Transverse colon (tissue), 3 donors: ENCODE measurements around the gene TNPO1.

Experiments
- EP300 ChIP-seq: sonication (generic); formaldehyde crosslinking; IDR thresholded peaks from one replicate; pipeline ENCODE4 v1.6.1; 2017; ENCODE audit warnings: antibody characterized with exemption, low read depth
- TF ChIP-seq, protein P1 (sequence below), 5 experiments: fragments of 200-600 bp in 3 of 5; fragments of 450-650 bp in 2 of 5; sonication (generic) in 3 of 5; IDR thresholded peaks; 1 replicate in 2 of 5; 2 replicates in 3 of 5; pipeline ENCODE4 v1.5.1; 2016 to 2017; ENCODE audit warnings: antibody characterized with exemption in 5 of 5, inconsistent platforms in 3 of 5, mild to moderate bottlenecking in 2 of 5, moderate library complexity in 1 of 5

DNA sequence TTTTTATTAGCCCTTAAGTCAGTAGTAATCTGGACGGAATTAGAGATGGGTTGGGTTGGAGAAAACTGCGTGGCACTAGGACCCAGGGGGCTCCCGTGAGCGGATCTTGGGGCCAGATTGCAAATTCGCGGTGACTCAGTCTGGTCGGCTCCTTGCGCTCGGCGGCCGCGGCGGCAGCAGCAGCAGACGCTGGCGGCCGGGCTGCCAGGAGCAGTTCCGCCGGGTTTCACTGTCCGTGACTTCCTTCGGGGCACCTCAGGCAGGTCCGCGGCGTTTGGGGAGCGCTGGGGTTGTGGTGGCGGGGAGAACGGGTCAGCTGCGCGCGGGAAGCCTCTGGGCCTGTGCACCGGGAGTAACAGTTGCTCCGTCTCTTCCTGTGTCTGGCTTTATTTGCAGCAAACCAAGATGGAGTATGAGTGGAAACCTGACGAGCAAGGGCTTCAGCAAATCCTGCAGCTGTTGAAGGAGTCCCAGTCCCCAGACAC is 31.6 kb downstream of the TNPO1 start:
- TF ChIP-seq, protein P1, sequence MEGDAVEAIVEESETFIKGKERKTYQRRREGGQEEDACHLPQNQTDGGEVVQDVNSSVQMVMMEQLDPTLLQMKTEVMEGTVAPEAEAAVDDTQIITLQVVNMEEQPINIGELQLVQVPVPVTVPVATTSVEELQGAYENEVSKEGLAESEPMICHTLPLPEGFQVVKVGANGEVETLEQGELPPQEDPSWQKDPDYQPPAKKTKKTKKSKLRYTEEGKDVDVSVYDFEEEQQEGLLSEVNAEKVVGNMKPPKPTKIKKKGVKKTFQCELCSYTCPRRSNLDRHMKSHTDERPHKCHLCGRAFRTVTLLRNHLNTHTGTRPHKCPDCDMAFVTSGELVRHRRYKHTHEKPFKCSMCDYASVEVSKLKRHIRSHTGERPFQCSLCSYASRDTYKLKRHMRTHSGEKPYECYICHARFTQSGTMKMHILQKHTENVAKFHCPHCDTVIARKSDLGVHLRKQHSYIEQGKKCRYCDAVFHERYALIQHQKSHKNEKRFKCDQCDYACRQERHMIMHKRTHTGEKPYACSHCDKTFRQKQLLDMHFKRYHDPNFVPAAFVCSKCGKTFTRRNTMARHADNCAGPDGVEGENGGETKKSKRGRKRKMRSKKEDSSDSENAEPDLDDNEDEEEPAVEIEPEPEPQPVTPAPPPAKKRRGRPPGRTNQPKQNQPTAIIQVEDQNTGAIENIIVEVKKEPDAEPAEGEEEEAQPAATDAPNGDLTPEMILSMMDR (IDR thresholded peaks at IDR 0.05) = peak in 2 of 5 experiments; percentile 34 to 39
- no peak for TF ChIP-seq EP300
